Breast epithelium (tissue), 4 donors: Measurements from ENCODE around the gene PLXNA2. TPM values are rescaled to one million over a fixed set of nuclear protein-coding genes. Genes with fewer than 3 reads are reported as not detected.

ENCODE experiments used
- DNase-seq, 2 donors: peaks; one replicate each; pipeline ENCODE4 v3.0.0-alpha.2; 2019; ENCODE audit warnings: low spot score in 2 of 2
- H3K27ac ChIP-seq, 2 donors: fragments of 200-600 bp; sonication (generic) in 1 of 2; one replicate each; pipeline ENCODE4 v1.5.1; 2016 to 2019; ENCODE audit warnings: mild to moderate bottlenecking in 1 of 2
- H3K27me3 ChIP-seq, 2 donors: fragments of 200-600 bp; sonication (generic) in 1 of 2; one replicate each; pipeline versions ENCODE4 v1.5.1 to v1.6.0; 2017 to 2019; ENCODE audit warnings: control low read depth in 1 of 2, mild to moderate bottlenecking in 1 of 2
- H3K36me3 ChIP-seq: fragments of 200-600 bp; one replicate; pipeline ENCODE4 v1.5.1; 2019
- H3K4me1 ChIP-seq, 2 donors: fragments of 200-600 bp; sonication (generic); one replicate each; pipeline ENCODE4 v1.5.1; 2016 to 2019; ENCODE audit warnings: control low read depth in 1 of 2
- H3K4me3 ChIP-seq, 3 donors: fragments of 200-600 bp; sonication (generic); 1 replicate in 2 of 3; 2 replicates in 1 of 3; pipeline ENCODE4 v1.5.1; 2016 to 2019; ENCODE audit warnings: mild to moderate bottlenecking in 3 of 3, moderate library complexity in 2 of 3
- H3K9me3 ChIP-seq, 2 donors: fragments of 200-600 bp; sonication (generic) in 1 of 2; one replicate each; pipeline ENCODE4 v1.5.1; 2016 to 2019; ENCODE audit warnings: control low read depth in 1 of 2
- POLR2A ChIP-seq: fragments of 450-650 bp; IDR thresholded peaks from one replicate; pipeline ENCODE4 v1.6.1; 2016; ENCODE audit warnings: antibody characterized with exemption, mild to moderate bottlenecking, moderate library complexity
- POLR2AphosphoS5 ChIP-seq, 3 donors: sonication (generic); formaldehyde crosslinking; IDR thresholded peaks; one replicate each; pipeline ENCODE4 v1.6.1; 2017; ENCODE audit warnings: antibody characterized with exemption in 3 of 3
- intact Hi-C: fragments of 100-400 bp; cut with DNase I; formaldehyde crosslinking; loops from one replicate; pipeline ENCODE4 v1.15.1; 2023; ENCODE audit warnings: low total_unique reads
- total RNA-seq, 3 donors: library from RNA; depleted of rRNA; stranded (reverse); fragments of >200 nt; gene quantifications; one replicate each; pipeline ENCODE4 v1.1.0, GENCODE V29; 2016
- TF ChIP-seq, protein P1 (sequence below), 3 donors: fragments of 450-650 bp; IDR thresholded peaks; one replicate each; pipeline ENCODE4 v1.5.1; 2016 to 2017; ENCODE audit warnings: antibody characterized with exemption in 3 of 3, mild to moderate bottlenecking in 3 of 3, moderate library complexity in 3 of 3

The PLXNA2 gene
- total RNA-seq, 3 donors from 2014 or later: 11.3 to 18.2 (median 11.5) TPM

DNA sequence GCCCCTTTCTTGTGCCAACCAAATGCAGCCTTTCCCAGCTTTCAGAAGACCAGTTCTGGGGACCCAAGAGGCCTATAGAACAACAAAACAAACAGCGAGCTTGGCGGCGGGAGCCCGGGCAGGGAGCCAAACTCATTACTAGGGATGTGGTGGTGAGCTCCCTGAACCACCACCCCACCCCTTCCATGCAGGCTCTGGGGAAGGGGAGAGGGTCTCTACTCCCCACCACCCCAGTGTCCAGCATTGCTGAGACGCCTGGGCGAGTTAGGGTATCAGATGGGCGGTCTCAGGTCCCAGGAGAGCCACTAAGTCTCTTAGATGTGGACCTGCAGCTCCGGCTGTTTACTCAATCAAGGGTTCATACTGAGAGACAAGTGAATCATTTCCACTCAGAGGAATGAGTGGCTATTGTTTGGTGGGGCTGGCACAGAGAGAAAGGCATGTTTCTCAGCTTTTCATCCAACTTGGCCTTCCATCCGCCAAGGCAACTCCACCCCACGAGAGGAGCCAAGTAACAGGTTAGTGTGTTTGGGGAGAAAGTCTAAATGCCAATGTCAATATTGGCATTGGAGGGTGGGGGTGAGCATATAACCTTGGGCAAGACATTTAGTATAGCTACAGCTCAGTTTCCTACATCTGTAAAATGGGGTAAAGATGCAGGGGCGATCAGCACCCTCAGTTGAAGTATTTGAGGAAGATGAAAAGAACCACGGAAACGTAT, 40.9 kb downstream of the PLXNA2 start:
- Histone ChIP-seq H3K36me3 (no peaks in the 10 kb centered on the region), H3K4me1 (peaks cover 0 to 6% of the 10 kb centered on the region in 2 donors), H3K4me3 (no peak overlapping the region), H3K27me3 (no peaks in the 10 kb centered on the region), H3K9me3 (no peaks in the 10 kb centered on the region), H3K27ac (peak overlapping the region; percentile 23 to 41)
- TF ChIP-seq POLR2AphosphoS5 (IDR thresholded peaks at IDR 0.05) (no peak), POLR2A (no peak)
- TF ChIP-seq, protein P1, sequence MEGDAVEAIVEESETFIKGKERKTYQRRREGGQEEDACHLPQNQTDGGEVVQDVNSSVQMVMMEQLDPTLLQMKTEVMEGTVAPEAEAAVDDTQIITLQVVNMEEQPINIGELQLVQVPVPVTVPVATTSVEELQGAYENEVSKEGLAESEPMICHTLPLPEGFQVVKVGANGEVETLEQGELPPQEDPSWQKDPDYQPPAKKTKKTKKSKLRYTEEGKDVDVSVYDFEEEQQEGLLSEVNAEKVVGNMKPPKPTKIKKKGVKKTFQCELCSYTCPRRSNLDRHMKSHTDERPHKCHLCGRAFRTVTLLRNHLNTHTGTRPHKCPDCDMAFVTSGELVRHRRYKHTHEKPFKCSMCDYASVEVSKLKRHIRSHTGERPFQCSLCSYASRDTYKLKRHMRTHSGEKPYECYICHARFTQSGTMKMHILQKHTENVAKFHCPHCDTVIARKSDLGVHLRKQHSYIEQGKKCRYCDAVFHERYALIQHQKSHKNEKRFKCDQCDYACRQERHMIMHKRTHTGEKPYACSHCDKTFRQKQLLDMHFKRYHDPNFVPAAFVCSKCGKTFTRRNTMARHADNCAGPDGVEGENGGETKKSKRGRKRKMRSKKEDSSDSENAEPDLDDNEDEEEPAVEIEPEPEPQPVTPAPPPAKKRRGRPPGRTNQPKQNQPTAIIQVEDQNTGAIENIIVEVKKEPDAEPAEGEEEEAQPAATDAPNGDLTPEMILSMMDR (IDR thresholded peaks at IDR 0.05): no peak
- DNase-seq: peak; percentile 20 to 58
- intact Hi-C loops: no loop called here

DNA sequence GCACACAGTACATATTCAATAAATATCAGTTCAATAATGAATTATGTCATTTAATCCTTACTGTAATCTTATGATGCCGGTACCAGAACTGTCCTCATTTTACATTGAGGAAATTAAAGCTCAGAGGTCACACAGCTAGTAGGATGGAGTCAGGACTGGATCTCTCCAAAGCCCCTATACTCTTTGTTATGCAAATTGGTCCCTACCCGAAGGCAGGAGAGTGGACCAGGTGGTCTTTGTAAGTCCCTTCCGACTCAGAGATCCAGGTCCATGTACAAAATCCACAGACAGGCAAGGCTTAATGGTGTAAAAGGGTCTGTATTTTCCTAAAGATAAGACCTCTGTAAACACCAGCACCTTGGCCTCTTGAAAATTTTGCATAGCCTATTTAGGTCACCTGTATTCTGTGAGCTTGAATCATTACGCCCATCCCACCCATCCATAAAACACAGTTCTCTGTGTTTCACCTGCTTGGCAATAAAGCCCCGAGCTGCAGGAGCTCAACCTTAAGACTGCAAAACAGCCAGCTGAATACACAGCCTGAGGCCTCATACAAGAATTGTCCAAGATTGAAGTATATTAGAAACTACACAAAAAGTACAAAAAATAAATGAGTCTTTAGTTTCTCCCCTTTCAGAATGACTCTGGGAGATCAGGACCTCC, 41.7 kb downstream of the PLXNA2 start:
- Histone ChIP-seq H3K27ac (peak overlapping the region in 1 of 2 donors; percentile 41), H3K9me3 (no peaks in the 10 kb centered on the region), H3K27me3 (no peaks in the 10 kb centered on the region), H3K4me1 (peaks cover 0 to 6% of the 10 kb centered on the region in 2 donors), H3K36me3 (no peaks in the 10 kb centered on the region), H3K4me3 (no peak overlapping the region)
- intact Hi-C loops: no loop called here
- TF ChIP-seq POLR2AphosphoS5 (IDR thresholded peaks at IDR 0.05) (no peak), POLR2A (no peak)
- TF ChIP-seq, protein P1 (IDR thresholded peaks at IDR 0.05): no peak
- no peak for DNase-seq

DNA sequence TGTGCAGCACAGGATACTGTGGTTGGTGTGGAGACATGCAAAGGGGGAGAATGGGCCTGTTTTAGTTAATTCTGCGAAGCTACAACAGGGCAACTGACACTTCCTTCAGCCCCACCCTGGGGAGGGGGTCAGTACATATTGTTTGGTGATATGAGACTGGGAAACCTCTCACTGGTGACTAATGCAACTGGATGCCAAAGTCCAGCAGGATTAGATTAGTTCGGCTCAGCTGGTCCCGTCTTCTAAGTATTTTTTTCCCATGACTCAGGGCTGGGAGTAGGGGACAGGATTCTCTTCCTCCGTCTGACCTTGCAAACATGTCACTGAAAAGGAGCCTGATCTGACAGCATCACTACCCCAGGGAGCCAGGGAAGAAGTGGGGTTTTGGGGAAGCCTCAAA, 43.0 kb downstream of the PLXNA2 start:
- no peak overlapping the region for H3K4me3 ChIP-seq
- H3K9me3 ChIP-seq: no peaks in the 10 kb centered on the region
- DNase-seq: no peak
- intact Hi-C loops: no loop called here
- H3K4me1 ChIP-seq: peaks cover 0 to 6% of the 10 kb centered on the region in 2 donors
- TF ChIP-seq, protein P1 (IDR thresholded peaks at IDR 0.05): no peak
- TF ChIP-seq POLR2AphosphoS5 (IDR thresholded peaks at IDR 0.05) (no peak), POLR2A (no peak)
- no peaks in the 10 kb centered on the region for H3K27me3 ChIP-seq
- no peak overlapping the region for H3K27ac ChIP-seq
- H3K36me3 ChIP-seq: no peaks in the 10 kb centered on the region

DNA sequence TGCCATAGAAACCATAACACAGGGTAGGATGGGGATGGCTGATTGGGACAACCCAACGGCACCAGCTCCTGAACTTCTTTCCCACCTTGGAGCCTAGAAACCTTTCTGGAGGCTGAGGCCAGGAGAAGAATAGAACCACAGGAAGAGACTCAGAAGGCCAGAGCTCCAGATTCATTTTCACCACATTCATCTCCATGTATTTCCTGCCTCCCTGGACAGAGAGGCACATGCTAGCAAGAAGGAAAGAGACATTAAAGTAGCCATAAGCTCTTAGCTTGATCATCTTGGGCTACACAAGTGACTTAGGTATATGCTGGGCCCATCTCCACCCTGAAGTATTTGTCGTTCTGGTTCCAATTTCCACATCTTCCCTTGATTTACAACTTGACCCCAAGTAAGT, 44.1 kb downstream of the PLXNA2 start:
- intact Hi-C loops: no loop called here

More for the DNA sequence above, 44.1 kb downstream of the PLXNA2 start:
- Histone ChIP-seq H3K4me1 (peaks cover 0 to 6% of the 10 kb centered on the region in 2 donors), H3K4me3 (no peak overlapping the region), H3K27ac (no peak overlapping the region), H3K27me3 (no peaks in the 10 kb centered on the region), H3K36me3 (no peaks in the 10 kb centered on the region), H3K9me3 (no peaks in the 10 kb centered on the region)
- no peak for DNase-seq
- TF ChIP-seq POLR2A (no peak), POLR2AphosphoS5 (IDR thresholded peaks at IDR 0.05) (no peak)
- TF ChIP-seq, protein P1 (IDR thresholded peaks at IDR 0.05): no peak
